ENCODE data around the gene SLC4A7.
"Not testable (repeated sequence)": the region's sequence is repeated elsewhere in the genome, so short reads cannot be mapped to it uniquely, and the experiment has no call there.

The SLC4A7 gene

GRCh38 chr3:27429909-27430308, 54.3 kb downstream of the SLC4A7 start:
- no peak for DNase-seq (ENCODE audit: low read depth in 3 of 3)

GRCh38 chr3:27428446-27428845, 55.7 kb downstream of the SLC4A7 start:
- no peak for DNase-seq (ENCODE audit: low read depth in 3 of 3)

GRCh38 chr3:27426926-27427325, 57.3 kb downstream of the SLC4A7 start:
- no peak for DNase-seq (ENCODE audit: low read depth in 3 of 3)

GRCh38 chr3:27425896-27426565, 58.2 kb downstream of the SLC4A7 start:
- no peak for DNase-seq (ENCODE audit: low read depth in 3 of 3)

- not testable (repeated sequence) for DNase-seq (ENCODE audit: low read depth in 3 of 3)
Measured at GRCh38 chr3:27424812-27425521, 59.2 kb downstream of the SLC4A7 start.

- DNase-seq (ENCODE audit: low read depth in 3 of 3), result no peak
Measured at GRCh38 chr3:27423463-27423862, 60.7 kb downstream of the SLC4A7 start.

- no peak for DNase-seq (ENCODE audit: low read depth in 3 of 3)
Measured at GRCh38 chr3:27422617-27423016, 61.6 kb downstream of the SLC4A7 start.

GRCh38 chr3:27415202-27415601, 69.0 kb downstream of the SLC4A7 start:
- DNase-seq (ENCODE audit: low read depth in 3 of 3), result no peak

- no peak for DNase-seq (ENCODE audit: low read depth in 3 of 3)
Measured at GRCh38 chr3:27392950-27393679, 91.1 kb downstream of the SLC4A7 start.

- DNase-seq (ENCODE audit: low read depth in 3 of 3), result not testable (repeated sequence)
Measured at GRCh38 chr3:27392414-27392813, 91.8 kb downstream of the SLC4A7 start.

GRCh38 chr3:27391796-27392195, 92.4 kb downstream of the SLC4A7 start:
- no peak for DNase-seq (ENCODE audit: low read depth in 3 of 3)

GRCh38 chr3:27387625-27388024, 96.6 kb downstream of the SLC4A7 start:
- DNase-seq (ENCODE audit: low read depth in 3 of 3), result no peak

- no peak for DNase-seq (ENCODE audit: low read depth in 3 of 3)
Measured at GRCh38 chr3:27385504-27385903, 98.7 kb downstream of the SLC4A7 start.

GRCh38 chr3:27384191-27384590, 100.0 kb downstream of the SLC4A7 start:
- no peak for DNase-seq (ENCODE audit: low read depth in 3 of 3)

GRCh38 chr3:27380433-27381357, 103.5 kb downstream of the SLC4A7 start:
- DNase-seq (ENCODE audit: low read depth in 3 of 3), result no peak

- no peak for DNase-seq (ENCODE audit: low read depth in 3 of 3)
Measured at GRCh38 chr3:27378331-27378730, 105.9 kb downstream of the SLC4A7 start.

- no peak for DNase-seq (ENCODE audit: low read depth in 3 of 3)
Measured at GRCh38 chr3:27376109-27376772, 107.9 kb downstream of the SLC4A7 start.

GRCh38 chr3:27368831-27369607, 115.2 kb downstream of the SLC4A7 start, which contains the start of gene NEK10:
Gene NEK10, minus strand, starts transcription at chr3:27369383. Its CDS starts 16,501 bp downstream, at chr3:27352882.
- DNase-seq (ENCODE audit: low read depth in 3 of 3), result peak; percentile 80 to 83 (median 80)

- DNase-seq (ENCODE audit: low read depth in 3 of 3), result no peak
Measured at GRCh38 chr3:27366062-27366591, 118.1 kb downstream of the SLC4A7 start.
